H1 (cell line): ENCODE results near the gene SLC2A13. TPM values are rescaled to one million over a fixed set of nuclear protein-coding genes. Genes with fewer than 3 reads are reported as not detected.

Experiments used
- CTCF ChIA-PET: fragments of 300-600 bp; sonication (Branson Sonifier 250); formaldehyde crosslinking; loops from one replicate; lab custom pipeline; 2021; ENCODE audit not compliant: partially characterized antibody; lab: Charles Lee
- POLR2A ChIA-PET: fragments of 300-600 bp; sonication (Branson Sonifier 250); formaldehyde crosslinking; loops from one replicate; lab custom pipeline; 2021; ENCODE audit warnings: inconsistent platforms; ENCODE audit not compliant: partially characterized antibody; lab: Charles Lee
- DNase-seq, 2 experiments: peaks; one replicate each; pipeline versions ENCODE4 v3.0.0 to v3.0.0-alpha.2; 2010 to 2022; ENCODE audit warnings: low spot score in 2 of 2, low read depth in 1 of 2, mixed read lengths in 1 of 2
- FAIRE-seq: peaks from 2 replicates; lab custom pipeline; 2011; peaks lifted over from hg19 to GRCh38; lab: Jason Lieb, UNC
- H2AFZ ChIP-seq: 2 replicates; pipeline ENCODE4 v1.8.1; 2012; ENCODE audit warnings: low read length, inconsistent platforms
- H2AK5ac ChIP-seq: 2 replicates; pipeline ENCODE4 v1.6.1; 2013; ENCODE audit warnings: low read depth, low read length
- H2BK120ac ChIP-seq: replicated peaks from 2 replicates; pipeline ENCODE3; 2013; ENCODE audit warnings: low read depth, low read length, inconsistent platforms
- H2BK12ac ChIP-seq: 2 replicates; pipeline ENCODE4 v1.6.1; 2013; ENCODE audit warnings: low read depth, low read length
- H2BK15ac ChIP-seq: 2 replicates; pipeline ENCODE4 v1.6.1; 2013; ENCODE audit warnings: low read length
- H2BK20ac ChIP-seq: 2 replicates; pipeline ENCODE4 v1.6.1; 2013; ENCODE audit warnings: low read length
- H2BK5ac ChIP-seq: 2 replicates; pipeline ENCODE4 v1.6.1; 2013; ENCODE audit warnings: low read depth, low read length
- H3K14ac ChIP-seq: 2 replicates; pipeline ENCODE4 v1.6.1; 2013; ENCODE audit warnings: inconsistent platforms; ENCODE audit not compliant: insufficient read length
- H3K18ac ChIP-seq: 2 replicates; pipeline ENCODE4 v1.6.1; 2013; ENCODE audit warnings: low read length; ENCODE audit errors: extremely low read depth
- H3K23ac ChIP-seq: 2 replicates; pipeline ENCODE4 v1.6.1; 2013; ENCODE audit warnings: inconsistent platforms; ENCODE audit not compliant: insufficient read length
- H3K23me2 ChIP-seq: 2 replicates; pipeline ENCODE4 v1.6.1; 2013; ENCODE audit warnings: low read depth, low read length
- H3K27ac ChIP-seq: 2 replicates; pipeline ENCODE4 v1.6.1; 2011; ENCODE audit warnings: low read depth, low read length, inconsistent platforms
- H3K27me3 ChIP-seq, 4 experiments: replicated peaks in 1 of 4; 1 replicate in 1 of 4; 2 replicates in 3 of 4; pipeline versions ENCODE4 v1.6.1 to v1.8.1; 2011 to 2013; ENCODE audit warnings: low read length in 3 of 4, mild to moderate bottlenecking in 3 of 4, inconsistent platforms in 2 of 4, mixed read lengths in 2 of 4, moderate library complexity in 1 of 4; ENCODE audit not compliant: control insufficient read depth in 3 of 4, insufficient read depth in 3 of 4; ENCODE audit errors: extremely low read depth in 1 of 4
- H3K36me3 ChIP-seq, 4 experiments: 2 replicates each; pipeline versions ENCODE4 v1.6.1 to v1.8.1; 2011 to 2013; ENCODE audit warnings: mild to moderate bottlenecking in 4 of 4, low read length in 3 of 4, moderate library complexity in 2 of 4, control low read depth in 1 of 4, inconsistent platforms in 1 of 4; ENCODE audit not compliant: insufficient read depth in 4 of 4, control insufficient read depth in 2 of 4
- H3K4ac ChIP-seq: replicated peaks from 2 replicates; pipeline ENCODE3; 2013; ENCODE audit warnings: low read length, low read depth, mixed read lengths, inconsistent platforms; ENCODE audit not compliant: insufficient read length
- H3K4me1 ChIP-seq, 4 experiments: replicated peaks in 1 of 4; 1 replicate in 1 of 4; 2 replicates in 3 of 4; pipeline versions ENCODE4 v1.6.1 to v1.8.1; 2011 to 2013; ENCODE audit warnings: low read length in 3 of 4, inconsistent platforms in 2 of 4, mixed read lengths in 1 of 4; ENCODE audit not compliant: insufficient read depth in 4 of 4, control insufficient read depth in 3 of 4
- H3K4me2 ChIP-seq, 2 experiments: 2 replicates each; pipeline versions ENCODE4 v1.6.1 to v1.8.1; 2011 to 2013; ENCODE audit warnings: low read depth in 2 of 2, low read length in 2 of 2, control low read depth in 1 of 2, inconsistent platforms in 1 of 2, mild to moderate bottlenecking in 1 of 2; ENCODE audit not compliant: insufficient read depth in 1 of 2
- H3K4me3 ChIP-seq, 4 experiments: fragments of 200-600, 300-600 bp in 1 of 4; sonication (generic), shearing (Covaris generic), sonication (Bioruptor Twin) in 1 of 4; 2 replicates each; pipeline versions ENCODE4 v1.5.1 to v1.8.1; 2011 to 2016; ENCODE audit warnings: low read length in 4 of 4, low read depth in 3 of 4, control low read depth in 2 of 4, inconsistent platforms in 2 of 4, mild to moderate bottlenecking in 2 of 4, mixed read lengths in 1 of 4, moderate library complexity in 1 of 4; ENCODE audit not compliant: insufficient read depth in 2 of 4; ENCODE audit errors: extremely low read depth in 1 of 4
- H3K56ac ChIP-seq: replicated peaks from 2 replicates; pipeline ENCODE3; 2013; ENCODE audit warnings: low read depth, mild to moderate bottlenecking, mixed read lengths, low read length, inconsistent platforms; ENCODE audit not compliant: insufficient read length
- H3K79me1 ChIP-seq: 2 replicates; pipeline ENCODE4 v1.6.1; 2013; ENCODE audit warnings: low read depth, low read length, control low read depth
- H3K79me2 ChIP-seq, 2 experiments: 2 replicates each; pipeline versions ENCODE4 v1.6.1 to v1.8.1; 2012 to 2013; ENCODE audit warnings: low read length in 2 of 2, mild to moderate bottlenecking in 2 of 2, inconsistent platforms in 1 of 2; ENCODE audit not compliant: insufficient read depth in 2 of 2, control insufficient read depth in 1 of 2
- H3K9ac ChIP-seq, 4 experiments: replicated peaks in 1 of 4; 1 replicate in 1 of 4; 2 replicates in 3 of 4; pipeline versions ENCODE4 v1.6.1 to v1.8.1; 2011 to 2013; ENCODE audit warnings: low read depth in 3 of 4, low read length in 3 of 4, control low read depth in 2 of 4, mild to moderate bottlenecking in 2 of 4, moderate library complexity in 2 of 4, inconsistent platforms in 1 of 4; ENCODE audit errors: extremely low read depth in 1 of 4
- H3K9me3 ChIP-seq, 2 experiments: 2 replicates each; pipeline versions ENCODE4 v1.6.1 to v1.8.1; 2012 to 2013; ENCODE audit warnings: mild to moderate bottlenecking in 2 of 2, moderate library complexity in 2 of 2, control low read depth in 1 of 2, inconsistent platforms in 1 of 2, low read depth in 1 of 2, low read length in 1 of 2, mixed read lengths in 1 of 2; ENCODE audit not compliant: insufficient read depth in 2 of 2
- H4K20me1 ChIP-seq, 2 experiments: replicated peaks in 1 of 2; 2 replicates each; pipeline versions ENCODE3 to v1.8.1; 2011 to 2013; ENCODE audit warnings: inconsistent platforms in 2 of 2, low read length in 2 of 2, mild to moderate bottlenecking in 1 of 2; ENCODE audit not compliant: insufficient read depth in 2 of 2, control insufficient read depth in 1 of 2
- H4K5ac ChIP-seq: 2 replicates; pipeline ENCODE4 v1.6.1; 2013; ENCODE audit warnings: low read length, low read depth, mixed read lengths, inconsistent platforms; ENCODE audit not compliant: insufficient read length
- H4K8ac ChIP-seq: 2 replicates; pipeline ENCODE4 v1.8.0; 2013; ENCODE audit warnings: mild to moderate bottlenecking, moderate library complexity, low read length, inconsistent platforms; ENCODE audit not compliant: insufficient read depth; ENCODE audit errors: extremely low read depth
- H4K91ac ChIP-seq: replicated peaks from 2 replicates; pipeline ENCODE3; 2013; ENCODE audit warnings: low read length, mixed read lengths, inconsistent platforms; ENCODE audit not compliant: insufficient read length
- JUND ChIP-seq: IDR thresholded peaks from 2 replicates; pipeline ENCODE4 v1.6.1; 2011; ENCODE audit warnings: mild to moderate bottlenecking, improper control_type of control experiment, low read length
- SRF ChIP-seq: IDR thresholded peaks from 2 replicates; pipeline ENCODE4 v1.6.1; 2011; ENCODE audit warnings: mild to moderate bottlenecking, low read depth, low read length, moderate library complexity
- WGBS, 2 experiments: shearing (Covaris generic) in 1 of 2; methylation state at CpG; one replicate each; pipeline versions ENCODE4 v1.1.6 to v1.1.7; 2013 to 2015; ENCODE audit warnings: low lambda C conversion rate in 2 of 2, mixed read lengths in 2 of 2, inconsistent platforms in 1 of 2, low coverage in 1 of 2, missing lambda C conversion rate in 1 of 2; ENCODE audit not compliant: insufficient replicate concordance in 2 of 2, insufficient coverage in 1 of 2, insufficient read length in 1 of 2; ENCODE audit errors: extremely low coverage in 1 of 2, missing lambda C conversion rate in 1 of 2; 5-methylcytosine and 5-hydroxymethylcytosine counted together
- polyA plus RNA-seq, 7 experiments: library from polyadenylated mRNA; depleted of rRNA in 3 of 7; stranded (reverse) in 5 of 7; unstranded in 2 of 7; fragments of >200 nt in 5 of 7; fragments of 200-250 nt in 2 of 7; gene quantifications; 1 replicate in 5 of 7; 2 replicates in 1 of 7; 4 replicates in 1 of 7; pipeline versions ENCODE4 v1.2.1 to v1.2.3, GENCODE V29; 2011 to 2013; ENCODE audit warnings: missing spikeins in 2 of 7, mixed read lengths in 2 of 7
- total RNA-seq: library from RNA; stranded (reverse); fragmentation: NEBNext Ultra II Directional; extraction: Animal tissue kit (Norgen Biotek cat#: 25700); gene quantifications from 2 replicates; pipeline ENCODE4 v1.2.1, GENCODE V29; 2021

SLC2A13 gene
- total and polyA plus RNA-seq, 2 of the 8 experiments (the other 6 are each of a cell fraction or from before 2014, with no cell fraction given), result 2.8 to 9.6 TPM

DNA sequence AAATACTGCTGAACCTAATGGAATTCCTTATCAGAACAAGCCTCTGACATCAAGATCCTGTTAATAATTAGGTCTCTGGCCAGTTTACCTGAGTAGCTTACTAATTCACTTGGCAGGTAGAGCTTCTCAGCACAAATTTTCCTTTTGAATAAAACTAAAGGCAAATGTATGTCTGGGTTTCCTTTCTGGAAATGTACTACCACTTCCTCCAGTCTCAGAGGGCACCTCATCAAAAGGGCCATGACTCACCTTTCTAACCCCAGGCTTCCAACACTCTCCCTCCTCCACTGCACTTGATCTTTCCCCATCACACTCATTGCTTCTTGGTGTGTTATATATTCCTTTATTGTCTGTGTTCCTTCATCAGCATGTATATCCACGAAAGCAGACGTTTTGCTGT lies 90.5 kb downstream of the SLC2A13 start:
- no peak overlapping the region for H3K14ac ChIP-seq
- H3K4me2 ChIP-seq, result no peak overlapping the region
- H3K23ac ChIP-seq, result no peak overlapping the region
- POLR2A ChIA-PET, result no interaction called here
- no peak overlapping the region for H3K18ac ChIP-seq
- H4K5ac ChIP-seq, result no peak overlapping the region
- H2AK5ac ChIP-seq, result no peak overlapping the region
- DNase-seq (no peak), FAIRE-seq (no peak)
- 88% methylated on average over 2 of the region's 2 CpGs; no CpG with 5 or more reads in 1 of the 2 experiments for WGBS, 2 experiments
- no peaks in the 10 kb centered on the region for H3K79me2 ChIP-seq
- H3K36me3 ChIP-seq, result no peaks in the 10 kb centered on the region; a peak in 1 of 8 replicates
- H2BK12ac ChIP-seq, result no peak overlapping the region
- H4K8ac ChIP-seq, result no peak overlapping the region
- no peak overlapping the region for H2BK20ac ChIP-seq
- H3K4ac ChIP-seq, result no peak overlapping the region
- no peaks in the 10 kb centered on the region for H3K27me3 ChIP-seq
- CTCF ChIA-PET, result interaction anchor here (0.7 kb wide), 1 partner anchor 295 kb away, joined by 4 read pairs; no protein-coding TSS in a partner anchor
- H3K56ac ChIP-seq, result no peak overlapping the region
- no peak overlapping the region for H2BK5ac ChIP-seq
- no peak overlapping the region for H2AFZ ChIP-seq
- no peak overlapping the region for H3K27ac ChIP-seq
- peaks cover 0 to 4% of the 10 kb centered on the region in 2 experiments for H4K20me1 ChIP-seq
- H2BK120ac ChIP-seq, result no peak overlapping the region
- H3K79me1 ChIP-seq, result peaks cover 3% of the 10 kb centered on the region; the same call in 1 of the 2 replicates
- TF ChIP-seq JUND (0 out of 2 replicates have a peak, but pooled peaks have one; percentile 19), SRF (no peak)
- peaks cover 0 to 9% (median 4%) of the 10 kb centered on the region in 4 experiments; a peak in 3 of 7 replicates for H3K4me1 ChIP-seq
- H3K9ac ChIP-seq, result no peak overlapping the region
- H3K9me3 ChIP-seq, result no peaks in the 10 kb centered on the region
- no peak overlapping the region for H3K4me3 ChIP-seq
- H2BK15ac ChIP-seq, result no peak overlapping the region
- H3K23me2 ChIP-seq, result no peaks in the 10 kb centered on the region
- no peak overlapping the region for H4K91ac ChIP-seq
